GM12891 (cell line): ENCODE results near the gene PCGF3.

Source experiments
- DNase-seq: peaks from one replicate; pipeline ENCODE4 v3.0.0; 2011; ENCODE audit warnings: low spot score; ENCODE audit not compliant: insufficient read length
- FAIRE-seq: peaks from 2 replicates; lab custom pipeline; 2011; peaks lifted over from hg19 to GRCh38; lab: Jason Lieb, UNC
- PAX5 ChIP-seq: IDR thresholded peaks from 2 replicates; pipeline ENCODE4 v1.6.1; 2011; ENCODE audit warnings: low read length, moderate library complexity, mild to moderate bottlenecking; ENCODE audit not compliant: insufficient read depth, severe bottlenecking
- POLR2A ChIP-seq: IDR thresholded peaks from 2 replicates; pipeline ENCODE4 v1.6.1; 2011; ENCODE audit warnings: low read depth, low read length, control low read depth
- POLR2AphosphoS5 ChIP-seq: IDR thresholded peaks from 2 replicates; pipeline ENCODE4 v1.6.1; 2011; ENCODE audit warnings: low read depth, low read length, control low read depth
- POU2F2 ChIP-seq: IDR thresholded peaks from 2 replicates; pipeline ENCODE4 v1.6.1; 2011; ENCODE audit warnings: low read depth, mild to moderate bottlenecking, control low read depth, low read length, moderate library complexity
- SPI1 ChIP-seq: IDR thresholded peaks from 2 replicates; pipeline ENCODE4 v1.6.1; 2011; ENCODE audit warnings: low read depth, low read length, control low read depth
- TAF1 ChIP-seq: IDR thresholded peaks from 2 replicates; pipeline ENCODE4 v1.6.1; 2011; ENCODE audit warnings: low read depth, low read length, control low read depth

Gene PCGF3

GRCh38 chr4:763191-763810 lies 57.7 kb downstream of the PCGF3 start:
- FAIRE-seq (no peak), DNase-seq (no peak)
- no peak for TF ChIP-seq PAX5
- no peak for TF ChIP-seq POLR2AphosphoS5
- no peak for TF ChIP-seq POU2F2

- FAIRE-seq (no peak), DNase-seq (no peak)
- TF ChIP-seq SPI1: no peak
- no peak for TF ChIP-seq POLR2A
- TF ChIP-seq POU2F2: no peak
- TF ChIP-seq PAX5: no peak
- no peak for TF ChIP-seq POLR2AphosphoS5
- no peak for TF ChIP-seq TAF1
Observed at GRCh38 chr4:763922-764321, 58.3 kb downstream of the PCGF3 start.

- TF ChIP-seq POLR2AphosphoS5 (no peak), SPI1 (no peak), PAX5 (no peak), POU2F2 (no peak), TAF1 (no peak), POLR2A (no peak)
- no peak for FAIRE-seq
- DNase-seq: no peak
Observed at GRCh38 chr4:764405-765169, 59.0 kb downstream of the PCGF3 start.

- DNase-seq: no peak
- TF ChIP-seq POU2F2: no peak
- TF ChIP-seq POLR2AphosphoS5: no peak
- no peak for TF ChIP-seq SPI1
- no peak for TF ChIP-seq PAX5
- no peak for TF ChIP-seq TAF1
- no peak for TF ChIP-seq POLR2A
- FAIRE-seq: no peak
Observed at GRCh38 chr4:766152-766515, 60.5 kb downstream of the PCGF3 start.

- FAIRE-seq (no peak), DNase-seq (no peak)
- peak; percentile 20; the same call in 1 of the 2 replicates for TF ChIP-seq POLR2AphosphoS5
- TF ChIP-seq TAF1: no peak
- no peak for TF ChIP-seq POLR2A
- TF ChIP-seq SPI1: no peak
- no peak for TF ChIP-seq PAX5
- TF ChIP-seq POU2F2: no peak
Observed at GRCh38 chr4:766559-767283, 61.1 kb downstream of the PCGF3 start.

GRCh38 chr4:768076-768475 lies 62.4 kb downstream of the PCGF3 start:
- FAIRE-seq (no peak), DNase-seq (no peak)
- TF ChIP-seq POLR2A (no peak), SPI1 (no peak), TAF1 (no peak), POU2F2 (no peak), PAX5 (no peak), POLR2AphosphoS5 (no peak)

- DNase-seq: no peak
- peak; percentile 70 for FAIRE-seq
- no peak for TF ChIP-seq TAF1
- TF ChIP-seq POU2F2: no peak
- TF ChIP-seq SPI1: no peak
- no peak for TF ChIP-seq POLR2AphosphoS5
- no peak for TF ChIP-seq POLR2A
- no peak for TF ChIP-seq PAX5
Observed at GRCh38 chr4:768995-769394, 63.4 kb downstream of the PCGF3 start.

GRCh38 chr4:769511-769910 lies 63.9 kb downstream of the PCGF3 start:
- TF ChIP-seq SPI1: no peak
- TF ChIP-seq POLR2AphosphoS5: no peak
- peak; percentile 16; the same call in 1 of the 2 replicates for TF ChIP-seq POLR2A
- TF ChIP-seq TAF1: no peak
- no peak for TF ChIP-seq PAX5
- DNase-seq: no peak
- peak; percentile 13 for FAIRE-seq

- no peak for FAIRE-seq
- DNase-seq: no peak
- TF ChIP-seq POU2F2: peak; percentile 56; the same call in 1 of the 2 replicates
- no peak for TF ChIP-seq TAF1
- no peak for TF ChIP-seq SPI1
- no peak for TF ChIP-seq PAX5
- peak; percentile 33; the same call in 1 of the 2 replicates for TF ChIP-seq POLR2A
- 0 out of 2 replicates have a peak, but pooled peaks have one; percentile 24 for TF ChIP-seq POLR2AphosphoS5
Observed at GRCh38 chr4:770022-770421, 64.4 kb downstream of the PCGF3 start.
